Panc1 (cell line): ENCODE measurements around the gene KNTC1. TPM values are rescaled to one million over a fixed set of nuclear protein-coding genes. Genes with fewer than 3 reads are reported as not detected.
"Not testable (repeated sequence)": the region's sequence is repeated elsewhere in the genome, so short reads cannot be mapped to it uniquely, and the experiment has no call there.

ENCODE experiments used
- ATAC-seq: fragments of 200-7000 bp; cut with Tn5 transposase; 2 replicates; pipeline ENCODE4 v1.9.1; 2020; ENCODE audit warnings: mild to moderate bottlenecking, moderate library complexity
- BruUV-seq: library from RNA; stranded (reverse); fragments of 400-500 nt; replicated peaks from 2 replicates; lab custom pipeline; 2021; lab: Mats Ljungman, UMichigan
- CTCF ChIA-PET: fragments of 300-600 bp; sonication (Branson Sonifier 250); formaldehyde crosslinking; loops from one replicate; lab custom pipeline; 2022; ENCODE audit warnings: antibody characterized with exemption; lab: Charles Lee
- POLR2A ChIA-PET: fragments of 300-600 bp; sonication (Branson Sonifier 250); formaldehyde crosslinking; loops from one replicate; lab custom pipeline; 2022; ENCODE audit warnings: antibody characterized with exemption; lab: Charles Lee
- DNase-seq: peaks from one replicate; pipeline ENCODE4 v3.0.0-alpha.2; 2010; ENCODE audit warnings: low read depth, low spot score
- H3K27ac ChIP-seq: 2 replicates; pipeline ENCODE4 v1.5.1; 2011; ENCODE audit warnings: mild to moderate bottlenecking, low read length, inconsistent platforms
- H3K27me3 ChIP-seq: fragments of 200-500 bp; sonication (Bioruptor generic); 2 replicates; pipeline ENCODE4 v1.6.0; 2014; ENCODE audit warnings: low read length, inconsistent platforms; ENCODE audit not compliant: control insufficient read depth, insufficient read depth
- H3K36me3 ChIP-seq: fragments of 200-500 bp; sonication (Bioruptor generic); 2 replicates; pipeline ENCODE4 v1.5.1; 2014; ENCODE audit warnings: inconsistent platforms, mild to moderate bottlenecking, low read length, moderate library complexity; ENCODE audit not compliant: control insufficient read depth, insufficient read depth
- H3K4me1 ChIP-seq: 2 replicates; pipeline ENCODE4 v1.5.1; 2011; ENCODE audit warnings: inconsistent platforms, mild to moderate bottlenecking, low read length, moderate library complexity; ENCODE audit not compliant: control insufficient read depth, insufficient read depth
- H3K4me3 ChIP-seq, 2 experiments: 2 replicates each; pipeline ENCODE4 v1.5.1; 2011 to 2012; ENCODE audit warnings: low read depth in 2 of 2, low read length in 2 of 2, mild to moderate bottlenecking in 2 of 2, inconsistent platforms in 1 of 2, moderate library complexity in 1 of 2
- H3K9me3 ChIP-seq: fragments of 200-500 bp; sonication (Bioruptor generic); 2 replicates; pipeline ENCODE4 v1.5.1; 2014; ENCODE audit warnings: low read depth, mild to moderate bottlenecking, inconsistent platforms, low read length, moderate library complexity; ENCODE audit not compliant: control insufficient read depth, insufficient read depth
- POLR2AphosphoS5 ChIP-seq: IDR thresholded peaks from 2 replicates; pipeline ENCODE4 v1.6.1; 2012; ENCODE audit warnings: mild to moderate bottlenecking, low read depth, low read length, moderate library complexity
- SIN3A ChIP-seq: IDR thresholded peaks from 2 replicates; pipeline ENCODE4 v1.6.1; 2012; ENCODE audit warnings: low read depth, mild to moderate bottlenecking, low read length, moderate library complexity, borderline replicate concordance; ENCODE audit not compliant: insufficient read depth
- TCF7L2 ChIP-seq: IDR thresholded peaks from 2 replicates; pipeline ENCODE4 v1.6.1; 2011; ENCODE audit warnings: mild to moderate bottlenecking, low read depth, low read length, inconsistent platforms
- in situ Hi-C: cut with HindIII; loops from 2 replicates; pipeline ENCODE4 v1.10.0; 2016; ENCODE audit warnings: low sequenced_read_pairs, low pct_unique_long_range_greater_than_20kb
- intact Hi-C: fragments of 100-400 bp; cut with micrococcal nuclease; formaldehyde crosslinking; loops from one replicate; pipeline ENCODE4 v1.10.0; 2022; ENCODE audit not compliant: unreplicated experiment
- total RNA-seq: library from RNA; stranded (reverse); gene quantifications from one replicate; pipeline ENCODE4 v1.2.1, GENCODE V29; 2021; ENCODE audit not compliant: unreplicated experiment
- TF ChIP-seq, protein P1 (sequence below): fragments of 450-650 bp; IDR thresholded peaks from 2 replicates; pipeline ENCODE4 v1.5.1; 2017; ENCODE audit warnings: mild to moderate bottlenecking
- TF ChIP-seq, protein P2 (sequence below), 2 experiments: IDR thresholded peaks; 2 replicates each; pipeline ENCODE4 v1.6.1; 2011 to 2012; ENCODE audit warnings: low read depth in 2 of 2, control low read depth in 1 of 2, low read length in 1 of 2, mild to moderate bottlenecking in 1 of 2, moderate library complexity in 1 of 2; ENCODE audit not compliant: insufficient read depth in 1 of 2

The KNTC1 gene
- total RNA-seq, 1 experiment from 2014 or later = 53.9 TPM

DNA sequence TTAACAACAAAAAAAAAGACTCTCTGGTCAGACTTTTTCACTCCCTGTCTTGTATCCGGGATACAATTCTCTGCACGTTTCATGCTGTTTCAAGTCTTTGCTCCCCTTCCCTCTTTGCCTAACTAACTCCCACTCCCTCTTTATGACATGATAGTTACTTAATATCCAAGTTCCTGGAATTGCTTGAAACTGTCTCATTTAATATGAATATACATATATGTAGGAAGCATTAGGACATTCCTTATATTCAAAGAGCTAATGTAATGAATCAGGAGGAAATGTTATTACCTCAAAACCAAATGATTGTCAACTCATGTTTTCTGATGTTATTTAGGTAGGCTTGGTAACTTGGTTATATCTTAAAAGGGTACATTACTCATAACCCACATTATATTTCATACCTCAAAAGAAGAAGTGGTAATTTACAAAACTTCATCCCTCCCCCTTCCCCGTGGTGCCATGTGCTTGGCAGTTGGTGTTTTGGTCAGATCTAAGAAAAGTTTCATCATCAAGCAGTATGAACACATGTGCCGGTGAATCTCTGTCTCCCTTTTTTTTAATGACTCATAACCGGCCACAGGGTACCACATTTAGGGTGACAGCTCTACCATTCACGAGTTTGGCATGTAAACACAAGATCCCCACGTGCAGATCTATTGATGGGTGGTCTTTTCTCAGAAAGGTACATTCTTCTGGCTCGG, 119.6 kb downstream of the KNTC1 start:
- no TSS peak for BruUV-seq
- no peaks in the 10 kb centered on the region for H3K4me1 ChIP-seq
- no peaks in the 10 kb centered on the region for H3K9me3 ChIP-seq
- in situ Hi-C loops (no loop called here), intact Hi-C loops (no loop called here)
- DNase-seq (no peak), ATAC-seq (no peak)
- ChIA-PET POLR2A (no interaction called here), CTCF (no interaction called here)
- no peaks in the 10 kb centered on the region for H3K27me3 ChIP-seq
- H3K36me3 ChIP-seq = no peaks in the 10 kb centered on the region
- no peak overlapping the region; the same call in 1 of the 2 replicates for H3K27ac ChIP-seq
- no peak overlapping the region for H3K4me3 ChIP-seq
- TF ChIP-seq, protein P1, sequence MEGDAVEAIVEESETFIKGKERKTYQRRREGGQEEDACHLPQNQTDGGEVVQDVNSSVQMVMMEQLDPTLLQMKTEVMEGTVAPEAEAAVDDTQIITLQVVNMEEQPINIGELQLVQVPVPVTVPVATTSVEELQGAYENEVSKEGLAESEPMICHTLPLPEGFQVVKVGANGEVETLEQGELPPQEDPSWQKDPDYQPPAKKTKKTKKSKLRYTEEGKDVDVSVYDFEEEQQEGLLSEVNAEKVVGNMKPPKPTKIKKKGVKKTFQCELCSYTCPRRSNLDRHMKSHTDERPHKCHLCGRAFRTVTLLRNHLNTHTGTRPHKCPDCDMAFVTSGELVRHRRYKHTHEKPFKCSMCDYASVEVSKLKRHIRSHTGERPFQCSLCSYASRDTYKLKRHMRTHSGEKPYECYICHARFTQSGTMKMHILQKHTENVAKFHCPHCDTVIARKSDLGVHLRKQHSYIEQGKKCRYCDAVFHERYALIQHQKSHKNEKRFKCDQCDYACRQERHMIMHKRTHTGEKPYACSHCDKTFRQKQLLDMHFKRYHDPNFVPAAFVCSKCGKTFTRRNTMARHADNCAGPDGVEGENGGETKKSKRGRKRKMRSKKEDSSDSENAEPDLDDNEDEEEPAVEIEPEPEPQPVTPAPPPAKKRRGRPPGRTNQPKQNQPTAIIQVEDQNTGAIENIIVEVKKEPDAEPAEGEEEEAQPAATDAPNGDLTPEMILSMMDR = no peak
- TF ChIP-seq SIN3A (no peak), POLR2AphosphoS5 (no peak), TCF7L2 (no peak)
- TF ChIP-seq, protein P2, sequence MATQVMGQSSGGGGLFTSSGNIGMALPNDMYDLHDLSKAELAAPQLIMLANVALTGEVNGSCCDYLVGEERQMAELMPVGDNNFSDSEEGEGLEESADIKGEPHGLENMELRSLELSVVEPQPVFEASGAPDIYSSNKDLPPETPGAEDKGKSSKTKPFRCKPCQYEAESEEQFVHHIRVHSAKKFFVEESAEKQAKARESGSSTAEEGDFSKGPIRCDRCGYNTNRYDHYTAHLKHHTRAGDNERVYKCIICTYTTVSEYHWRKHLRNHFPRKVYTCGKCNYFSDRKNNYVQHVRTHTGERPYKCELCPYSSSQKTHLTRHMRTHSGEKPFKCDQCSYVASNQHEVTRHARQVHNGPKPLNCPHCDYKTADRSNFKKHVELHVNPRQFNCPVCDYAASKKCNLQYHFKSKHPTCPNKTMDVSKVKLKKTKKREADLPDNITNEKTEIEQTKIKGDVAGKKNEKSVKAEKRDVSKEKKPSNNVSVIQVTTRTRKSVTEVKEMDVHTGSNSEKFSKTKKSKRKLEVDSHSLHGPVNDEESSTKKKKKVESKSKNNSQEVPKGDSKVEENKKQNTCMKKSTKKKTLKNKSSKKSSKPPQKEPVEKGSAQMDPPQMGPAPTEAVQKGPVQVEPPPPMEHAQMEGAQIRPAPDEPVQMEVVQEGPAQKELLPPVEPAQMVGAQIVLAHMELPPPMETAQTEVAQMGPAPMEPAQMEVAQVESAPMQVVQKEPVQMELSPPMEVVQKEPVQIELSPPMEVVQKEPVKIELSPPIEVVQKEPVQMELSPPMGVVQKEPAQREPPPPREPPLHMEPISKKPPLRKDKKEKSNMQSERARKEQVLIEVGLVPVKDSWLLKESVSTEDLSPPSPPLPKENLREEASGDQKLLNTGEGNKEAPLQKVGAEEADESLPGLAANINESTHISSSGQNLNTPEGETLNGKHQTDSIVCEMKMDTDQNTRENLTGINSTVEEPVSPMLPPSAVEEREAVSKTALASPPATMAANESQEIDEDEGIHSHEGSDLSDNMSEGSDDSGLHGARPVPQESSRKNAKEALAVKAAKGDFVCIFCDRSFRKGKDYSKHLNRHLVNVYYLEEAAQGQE (IDR thresholded peaks at IDR 0.05; ENCODE audit: insufficient read depth in 1 of 2, low read depth in 2 of 2, low read length in 1 of 2) = no peak

DNA sequence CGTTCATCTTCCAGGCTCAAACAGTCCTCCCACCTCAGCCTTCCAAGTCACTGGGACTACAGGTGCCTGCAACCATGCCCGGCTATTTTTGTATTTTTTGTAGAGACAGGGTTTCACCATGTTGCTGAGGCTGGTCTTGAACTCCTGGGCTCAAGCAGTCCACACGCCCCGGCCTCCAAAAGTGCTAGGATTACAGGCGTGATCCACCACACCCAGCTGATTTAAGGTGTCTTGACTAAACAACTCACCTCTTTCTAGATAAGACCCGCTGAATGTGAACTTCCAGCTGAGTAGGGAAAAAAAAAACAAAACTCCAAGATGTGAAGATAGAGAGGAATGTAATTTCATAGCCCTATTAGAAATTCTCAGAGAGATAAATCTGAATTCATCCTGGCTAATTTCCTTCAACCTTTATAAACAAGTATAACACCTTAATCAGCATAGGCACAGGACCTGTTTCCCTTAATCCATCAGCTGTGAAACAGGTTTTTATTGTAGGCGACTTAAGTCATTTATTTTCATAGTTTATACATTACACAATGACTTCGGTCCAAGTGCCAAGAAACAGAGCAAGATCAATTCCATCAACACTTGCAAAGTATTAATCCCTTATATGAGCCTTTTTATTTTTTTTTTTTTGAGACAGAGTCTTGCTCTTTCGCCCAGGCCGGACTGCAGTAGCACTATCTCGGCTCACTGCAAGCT, 124.6 kb downstream of the KNTC1 start:
- TF ChIP-seq TCF7L2 (no peak), SIN3A (no peak), POLR2AphosphoS5 (no peak)
- TF ChIP-seq, protein P1 = no peak
- TF ChIP-seq, protein P2 (IDR thresholded peaks at IDR 0.05; ENCODE audit: insufficient read depth in 1 of 2, low read depth in 2 of 2, low read length in 1 of 2) = no peak
- Histone ChIP-seq H3K27me3 (no peaks in the 10 kb centered on the region), H3K4me3 (no peak overlapping the region), H3K4me1 (no peaks in the 10 kb centered on the region; the same call in 1 of the 2 replicates), H3K36me3 (no peaks in the 10 kb centered on the region), H3K27ac (no peak overlapping the region), H3K9me3 (no peaks in the 10 kb centered on the region)
- ATAC-seq = no peak
- intact Hi-C loops (no loop called here), in situ Hi-C loops (no loop called here)
- ChIA-PET POLR2A (no interaction called here), CTCF (interaction anchor here (0.7 kb wide), 1 partner anchor 10 kb away, joined by 8 read pairs; no protein-coding TSS in a partner anchor)
- no peak for DNase-seq
- no TSS peak for BruUV-seq

DNA sequence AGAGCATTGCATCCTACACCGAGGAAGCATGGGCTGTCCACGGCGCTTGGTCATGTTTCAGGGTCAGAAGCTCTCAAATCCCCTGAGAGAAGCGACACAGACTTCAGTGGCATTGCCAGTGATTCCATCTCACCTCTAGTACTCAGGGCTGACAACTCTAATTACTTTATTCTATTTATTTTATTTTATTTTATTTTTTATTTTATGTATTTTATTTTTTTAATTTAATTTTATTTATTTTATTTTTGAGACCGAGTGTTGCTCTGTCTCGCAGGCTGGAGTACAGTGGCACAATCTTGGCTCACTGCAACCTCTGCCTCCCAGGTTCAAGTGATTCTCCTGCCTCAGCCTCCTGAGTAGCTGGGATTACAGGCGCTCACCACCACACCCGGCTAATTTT, 126.2 kb downstream of the KNTC1 start:
- in situ Hi-C loops, POLR2A ChIA-PET, H3K27ac ChIP-seq, H3K9me3 ChIP-seq, intact Hi-C loops, DNase-seq, H3K36me3 ChIP-seq, CTCF ChIA-PET, H3K4me1 ChIP-seq, ATAC-seq, BruUV-seq, H3K27me3 ChIP-seq, H3K4me3 ChIP-seq: not testable (repeated sequence)
